Measurements from ENCODE around the gene RBFOX2.

Gene RBFOX2

GRCh38 chr22:35904336-35904692 lies 124.3 kb downstream of the RBFOX2 start:
- no peak for TF ChIP-seq CTCF (conservative IDR thresholded peaks at IDR 0.05; ENCODE audit: low read depth, low read length)
- H3K4me3 ChIP-seq (ENCODE audit: low read length) = no peak overlapping the region
- DNase-seq (ENCODE audit: low read depth) = no peak

- no peak for DNase-seq (ENCODE audit: low read depth)
- no peak overlapping the region for H3K4me3 ChIP-seq (ENCODE audit: low read length)
- TF ChIP-seq CTCF (conservative IDR thresholded peaks at IDR 0.05; ENCODE audit: low read depth, low read length) = no peak
Measured at GRCh38 chr22:35903571-35904335, 124.9 kb downstream of the RBFOX2 start.

- no peak overlapping the region for H3K4me3 ChIP-seq (ENCODE audit: low read length)
- no peak for TF ChIP-seq CTCF (conservative IDR thresholded peaks at IDR 0.05; ENCODE audit: low read depth, low read length)
- DNase-seq (ENCODE audit: low read depth) = no peak
Measured at GRCh38 chr22:35900483-35901168, 128.0 kb downstream of the RBFOX2 start.

- no peak for DNase-seq (ENCODE audit: low read depth)
- no peak for TF ChIP-seq CTCF (conservative IDR thresholded peaks at IDR 0.05; ENCODE audit: low read depth, low read length)
Measured at GRCh38 chr22:35899736-35900135, 128.9 kb downstream of the RBFOX2 start.

GRCh38 chr22:35896111-35896705 lies 132.4 kb downstream of the RBFOX2 start:
- H3K4me3 ChIP-seq (ENCODE audit: low read length) = no peak overlapping the region
- TF ChIP-seq CTCF (conservative IDR thresholded peaks at IDR 0.05; ENCODE audit: low read depth, low read length) = no peak
- no peak for DNase-seq (ENCODE audit: low read depth)

More at GRCh38 chr22:35899736-35900135, 128.9 kb downstream of the RBFOX2 start:
- H3K4me3 ChIP-seq (ENCODE audit: low read length) = no peak overlapping the region

GRCh38 chr22:35894937-35895708 lies 133.5 kb downstream of the RBFOX2 start:
- no peak overlapping the region for H3K4me3 ChIP-seq (ENCODE audit: low read length)
- no peak for TF ChIP-seq CTCF (conservative IDR thresholded peaks at IDR 0.05; ENCODE audit: low read depth, low read length)
- DNase-seq (ENCODE audit: low read depth) = peak; percentile 75

Measured in retinal pigment epithelial cell (primary cell).